PFSK-1 (cell line): ENCODE results near the gene C1orf159.

Experiments
- FOXP2 ChIP-seq: optimal IDR thresholded peaks from 2 replicates; pipeline ENCODE3; 2011; ENCODE audit warnings: borderline replicate concordance, control low read depth, inconsistent platforms; ENCODE audit not compliant: insufficient read depth; ENCODE audit errors: extremely low read length, extremely low read depth
- POLR2AphosphoS5 ChIP-seq: IDR thresholded peaks from 2 replicates; pipeline ENCODE4 v1.6.1; 2012; ENCODE audit warnings: low read depth, mild to moderate bottlenecking, control low read depth, low read length, moderate library complexity
- REST ChIP-seq, 2 experiments: IDR thresholded peaks; 2 replicates each; pipeline versions ENCODE4 v1.6.1 to v1.8.0; 2011 to 2012; ENCODE audit warnings: low read depth in 2 of 2, low read length in 2 of 2, control low read depth in 1 of 2, inconsistent platforms in 1 of 2, mild to moderate bottlenecking in 1 of 2, moderate library complexity in 1 of 2; ENCODE audit not compliant: insufficient read depth in 1 of 2
- SIN3A ChIP-seq: IDR thresholded peaks from 2 replicates; pipeline ENCODE4 v1.6.1; 2012; ENCODE audit warnings: mild to moderate bottlenecking, low read length, moderate library complexity, borderline replicate concordance; ENCODE audit not compliant: insufficient read depth
- TAF1 ChIP-seq: IDR thresholded peaks from 2 replicates; pipeline ENCODE4 v1.6.1; 2012; ENCODE audit warnings: low read length, control low read depth, borderline replicate concordance; ENCODE audit not compliant: insufficient read depth

Gene C1orf159

GRCh38 chr1:1141911-1142250 is 26.0 kb upstream of the C1orf159 start:
- TF ChIP-seq FOXP2 (no peak), TAF1 (no peak), SIN3A (no peak), REST (IDR thresholded peaks at IDR 0.05; ENCODE audit: insufficient read depth in 1 of 2, low read depth in 2 of 2, low read length in 2 of 2) (no peak), POLR2AphosphoS5 (no peak)

- no peak for TF ChIP-seq SIN3A
- TF ChIP-seq TAF1: no peak
- no peak for TF ChIP-seq FOXP2
- TF ChIP-seq POLR2AphosphoS5: no peak
- no peak for TF ChIP-seq REST (IDR thresholded peaks at IDR 0.05; ENCODE audit: insufficient read depth in 1 of 2, low read depth in 2 of 2, low read length in 2 of 2)
These were observed 25.5 kb upstream of the C1orf159 start for GRCh38 chr1:1141244-1141910.

GRCh38 chr1:1140673-1141072 is 24.8 kb upstream of the C1orf159 start:
- TF ChIP-seq SIN3A (no peak), FOXP2 (no peak), TAF1 (no peak), POLR2AphosphoS5 (no peak), REST (IDR thresholded peaks at IDR 0.05; ENCODE audit: insufficient read depth in 1 of 2, low read depth in 2 of 2, low read length in 2 of 2) (no peak)

DNA sequence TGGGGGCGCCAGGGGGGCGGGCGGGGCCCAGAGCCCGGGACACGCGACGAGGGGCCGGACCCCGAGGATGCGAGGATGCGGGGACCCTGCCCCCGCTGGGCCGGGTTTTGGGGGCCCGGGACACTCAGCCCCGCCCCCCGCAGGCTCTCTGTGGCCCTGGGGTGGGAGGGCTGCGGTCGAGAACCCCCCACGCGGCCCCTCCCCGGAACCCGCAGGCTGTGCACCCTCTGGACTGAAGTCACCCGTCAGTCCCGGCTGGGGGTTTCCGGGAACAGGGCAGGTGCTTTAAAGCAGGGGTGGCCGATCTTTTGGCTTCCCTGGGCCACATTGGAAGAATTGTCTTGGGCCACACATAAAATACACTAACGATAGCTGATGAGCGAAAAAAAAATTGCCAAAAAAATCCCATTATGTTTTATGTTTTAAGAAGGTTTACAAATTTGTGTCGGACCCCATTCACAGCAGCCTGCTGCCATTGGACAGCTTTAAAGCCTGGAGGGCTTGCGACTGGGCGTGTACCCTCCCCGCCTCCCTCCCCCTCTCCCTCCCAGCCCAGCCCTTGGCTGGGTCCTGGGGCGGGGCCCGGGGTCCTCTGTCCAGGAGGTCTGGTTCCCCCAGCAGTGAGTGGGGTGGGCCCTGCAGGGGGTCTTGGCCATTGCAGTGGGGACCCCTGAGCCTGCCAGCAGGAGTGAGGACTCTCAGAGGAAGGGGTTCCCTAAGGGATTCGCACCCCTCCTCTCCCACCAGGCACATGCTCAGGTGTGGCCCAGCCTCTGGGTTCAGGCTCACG is 21.6 kb upstream of the C1orf159 start:
- no peak for TF ChIP-seq FOXP2
- TF ChIP-seq SIN3A: no peak
- TF ChIP-seq REST (IDR thresholded peaks at IDR 0.05; ENCODE audit: insufficient read depth in 1 of 2, low read depth in 2 of 2, low read length in 2 of 2): no peak
- TF ChIP-seq POLR2AphosphoS5: no peak
- TF ChIP-seq TAF1: no peak
